Measurements from ENCODE around the gene ATXN1.

Gene ATXN1

GRCh38 chr6:16326971-16327776 is 434.1 kb downstream of the ATXN1 start:
- Histone ChIP-seq H3K36me3 (ENCODE audit: low read length) (no peaks in the 10 kb centered on the region), H3K4me2 (ENCODE audit: low read depth, low read length, poor library complexity, severe bottlenecking) (no peak overlapping the region), H4K20me1 (ENCODE audit: low read depth, low read length) (no peaks in the 10 kb centered on the region), H3K9me3 (ENCODE audit: insufficient read depth, low read length) (no peaks in the 10 kb centered on the region), H3K9me2 (replicated peaks; ENCODE audit: insufficient read depth, low read length) (no peaks in the 10 kb centered on the region), H3K27me3 (ENCODE audit: low read length) (no peaks in the 10 kb centered on the region), H3K9ac (ENCODE audit: low read length) (no peak overlapping the region), H3K27ac (ENCODE audit: low read depth, low read length) (no peak overlapping the region), H3K79me2 (ENCODE audit: insufficient read depth, low read length) (no peaks in the 10 kb centered on the region), H3F3A (ENCODE audit: insufficient read depth) (no peaks in the 10 kb centered on the region), H2AFZ (ENCODE audit: low read depth, low read length, severe bottlenecking) (no peak overlapping the region), H3K4me3 (ENCODE audit: insufficient read depth, low read length, poor library complexity, severe bottlenecking) (no peak overlapping the region)
- TF ChIP-seq EZH2phosphoT487 (conservative IDR thresholded peaks at IDR 0.05; ENCODE audit: low read length) (no peak), CTCF (IDR thresholded peaks at IDR 0.05; ENCODE audit: insufficient read depth, low read length, poor library complexity, severe bottlenecking) (no peak)

GRCh38 chr6:16326531-16326930 is 434.7 kb downstream of the ATXN1 start:
- no peaks in the 10 kb centered on the region for H3F3A ChIP-seq (ENCODE audit: insufficient read depth)
- no peak overlapping the region for H3K27ac ChIP-seq (ENCODE audit: low read depth, low read length)
- H3K27me3 ChIP-seq (ENCODE audit: low read length): no peaks in the 10 kb centered on the region
- H3K36me3 ChIP-seq (ENCODE audit: low read length): no peaks in the 10 kb centered on the region
- H4K20me1 ChIP-seq (ENCODE audit: low read depth, low read length): no peaks in the 10 kb centered on the region
- H3K4me3 ChIP-seq (ENCODE audit: insufficient read depth, low read length, poor library complexity, severe bottlenecking): no peak overlapping the region
- no peak overlapping the region for H2AFZ ChIP-seq (ENCODE audit: low read depth, low read length, severe bottlenecking)
- TF ChIP-seq CTCF (IDR thresholded peaks at IDR 0.05; ENCODE audit: insufficient read depth, low read length, poor library complexity, severe bottlenecking) (no peak), EZH2phosphoT487 (conservative IDR thresholded peaks at IDR 0.05; ENCODE audit: low read length) (no peak)
- H3K9me2 ChIP-seq (replicated peaks; ENCODE audit: insufficient read depth, low read length): no peaks in the 10 kb centered on the region
- no peak overlapping the region for H3K9ac ChIP-seq (ENCODE audit: low read length)
- H3K79me2 ChIP-seq (ENCODE audit: insufficient read depth, low read length): no peaks in the 10 kb centered on the region
- H3K9me3 ChIP-seq (ENCODE audit: insufficient read depth, low read length): no peaks in the 10 kb centered on the region
- H3K4me2 ChIP-seq (ENCODE audit: low read depth, low read length, poor library complexity, severe bottlenecking): no peak overlapping the region

GRCh38 chr6:16324606-16325225 is 436.5 kb downstream of the ATXN1 start:
- TF ChIP-seq CTCF (IDR thresholded peaks at IDR 0.05; ENCODE audit: insufficient read depth, low read length, poor library complexity, severe bottlenecking) (no peak), EZH2phosphoT487 (conservative IDR thresholded peaks at IDR 0.05; ENCODE audit: low read length) (no peak)
- Histone ChIP-seq H3K4me3 (ENCODE audit: insufficient read depth, low read length, poor library complexity, severe bottlenecking) (no peak overlapping the region), H3K4me2 (ENCODE audit: low read depth, low read length, poor library complexity, severe bottlenecking) (no peak overlapping the region), H3K9me3 (ENCODE audit: insufficient read depth, low read length) (no peaks in the 10 kb centered on the region), H3K9ac (ENCODE audit: low read length) (no peak overlapping the region), H3K79me2 (ENCODE audit: insufficient read depth, low read length) (no peaks in the 10 kb centered on the region), H3K36me3 (ENCODE audit: low read length) (no peaks in the 10 kb centered on the region), H3F3A (ENCODE audit: insufficient read depth) (no peaks in the 10 kb centered on the region), H3K27ac (ENCODE audit: low read depth, low read length) (no peak overlapping the region), H3K9me2 (replicated peaks; ENCODE audit: insufficient read depth, low read length) (no peaks in the 10 kb centered on the region), H4K20me1 (ENCODE audit: low read depth, low read length) (no peaks in the 10 kb centered on the region), H2AFZ (ENCODE audit: low read depth, low read length, severe bottlenecking) (no peak overlapping the region), H3K27me3 (ENCODE audit: low read length) (no peaks in the 10 kb centered on the region)
